Measurements from ENCODE around the gene PUS3.

PUS3 gene

DNA sequence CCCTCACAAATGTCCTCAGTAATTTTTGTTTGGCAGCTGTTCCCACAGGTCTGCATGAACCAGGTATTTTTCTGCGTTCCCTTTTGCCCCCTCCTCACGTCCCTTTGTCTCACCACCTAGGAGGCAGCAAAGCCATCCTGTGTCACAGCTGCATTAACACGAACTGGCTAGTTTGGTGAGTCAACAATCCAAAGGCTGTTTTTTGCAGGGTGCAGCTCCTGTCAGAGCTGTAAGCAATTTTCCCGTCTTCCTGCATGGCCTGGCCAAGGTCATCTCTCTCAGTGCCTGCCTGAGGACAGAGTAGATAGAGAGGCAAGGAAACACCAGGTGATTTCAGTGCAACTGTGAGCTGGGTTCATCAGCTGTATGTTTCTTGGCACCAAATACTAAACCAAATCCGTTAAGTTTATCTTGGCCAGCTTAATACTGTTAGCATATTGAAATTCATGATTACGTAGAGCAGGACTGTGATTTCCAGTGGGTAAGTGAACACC, 22.3 kb upstream of the PUS3 start:
- Histone ChIP-seq H3K4me3 (ENCODE audit: low read depth, low read length) (no peak overlapping the region), H3K27me3 (ENCODE audit: insufficient read depth, low read depth, severe bottlenecking) (no peaks in the 10 kb centered on the region), H3K27ac (no peak overlapping the region), H3K9me3 (ENCODE audit: severe bottlenecking) (no peaks in the 10 kb centered on the region), H3K36me3 (no peaks in the 10 kb centered on the region)
- TF ChIP-seq, protein P1, sequence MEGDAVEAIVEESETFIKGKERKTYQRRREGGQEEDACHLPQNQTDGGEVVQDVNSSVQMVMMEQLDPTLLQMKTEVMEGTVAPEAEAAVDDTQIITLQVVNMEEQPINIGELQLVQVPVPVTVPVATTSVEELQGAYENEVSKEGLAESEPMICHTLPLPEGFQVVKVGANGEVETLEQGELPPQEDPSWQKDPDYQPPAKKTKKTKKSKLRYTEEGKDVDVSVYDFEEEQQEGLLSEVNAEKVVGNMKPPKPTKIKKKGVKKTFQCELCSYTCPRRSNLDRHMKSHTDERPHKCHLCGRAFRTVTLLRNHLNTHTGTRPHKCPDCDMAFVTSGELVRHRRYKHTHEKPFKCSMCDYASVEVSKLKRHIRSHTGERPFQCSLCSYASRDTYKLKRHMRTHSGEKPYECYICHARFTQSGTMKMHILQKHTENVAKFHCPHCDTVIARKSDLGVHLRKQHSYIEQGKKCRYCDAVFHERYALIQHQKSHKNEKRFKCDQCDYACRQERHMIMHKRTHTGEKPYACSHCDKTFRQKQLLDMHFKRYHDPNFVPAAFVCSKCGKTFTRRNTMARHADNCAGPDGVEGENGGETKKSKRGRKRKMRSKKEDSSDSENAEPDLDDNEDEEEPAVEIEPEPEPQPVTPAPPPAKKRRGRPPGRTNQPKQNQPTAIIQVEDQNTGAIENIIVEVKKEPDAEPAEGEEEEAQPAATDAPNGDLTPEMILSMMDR (IDR thresholded peaks at IDR 0.05; ENCODE audit: low read depth, low read length): no peak
- no peak for DNase-seq

- Histone ChIP-seq H3K4me3 (ENCODE audit: low read depth, low read length) (no peak overlapping the region), H3K9me3 (ENCODE audit: severe bottlenecking) (no peaks in the 10 kb centered on the region), H3K27me3 (ENCODE audit: insufficient read depth, low read depth, severe bottlenecking) (no peaks in the 10 kb centered on the region), H3K36me3 (no peaks in the 10 kb centered on the region), H3K27ac (no peak overlapping the region)
- DNase-seq: no peak
- TF ChIP-seq, protein P1 (IDR thresholded peaks at IDR 0.05; ENCODE audit: low read depth, low read length): no peak
These were observed 21.5 kb upstream of the PUS3 start for GRCh38 chr11:125924384-125925007.

DNA sequence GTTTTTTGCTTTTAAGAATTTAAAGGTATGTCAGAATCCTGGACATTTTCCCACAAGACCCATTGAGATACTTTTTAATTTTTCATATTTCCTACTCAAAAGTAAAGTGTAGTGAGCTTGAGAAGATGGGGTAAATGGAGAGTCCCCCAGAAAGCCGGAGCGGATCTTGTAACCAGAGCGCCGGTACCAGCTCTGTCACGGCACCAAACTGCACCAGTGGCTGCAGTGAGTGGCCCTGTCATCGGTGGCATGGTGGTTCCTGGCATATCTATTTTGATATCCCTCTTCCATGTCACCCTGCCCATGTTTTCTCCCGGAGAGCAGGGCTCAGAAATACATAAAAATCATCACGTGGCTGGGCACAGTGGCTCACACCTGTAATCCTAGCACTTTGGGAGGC, 20.6 kb upstream of the PUS3 start:
- no peaks in the 10 kb centered on the region for H3K9me3 ChIP-seq (ENCODE audit: severe bottlenecking)
- no peaks in the 10 kb centered on the region for H3K36me3 ChIP-seq
- no peak for DNase-seq
- TF ChIP-seq, protein P1 (IDR thresholded peaks at IDR 0.05; ENCODE audit: low read depth, low read length): no peak
- no peaks in the 10 kb centered on the region for H3K27me3 ChIP-seq (ENCODE audit: insufficient read depth, low read depth, severe bottlenecking)
- no peak overlapping the region for H3K27ac ChIP-seq
- H3K4me3 ChIP-seq (ENCODE audit: low read depth, low read length): no peak overlapping the region

DNA sequence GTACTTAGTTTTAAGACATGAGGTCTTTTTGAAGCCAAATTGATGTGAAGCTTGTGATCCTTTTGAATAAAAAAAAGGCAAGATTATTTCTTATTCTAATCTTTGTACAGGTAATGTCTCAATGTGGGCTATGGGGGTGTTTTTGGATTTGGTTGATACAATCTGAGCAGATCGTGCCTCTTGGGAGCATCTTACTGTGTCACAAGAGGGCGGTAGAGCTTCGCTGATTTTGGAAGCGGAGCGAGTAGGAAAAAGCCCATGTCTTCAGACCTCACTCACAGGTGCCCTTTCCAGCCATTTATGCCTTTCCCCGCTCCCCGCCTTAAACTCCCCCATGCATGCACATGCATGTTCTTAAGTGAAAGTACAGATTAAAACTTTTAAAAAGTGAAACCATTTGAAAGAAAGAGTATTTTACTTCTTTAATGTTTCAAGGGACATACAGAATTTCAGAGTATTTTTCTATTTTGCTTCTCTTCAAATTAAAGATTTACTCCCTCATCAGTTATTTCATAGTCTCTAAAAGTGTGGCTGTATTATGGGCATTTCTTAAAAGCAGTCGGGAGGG, 20.1 kb upstream of the PUS3 start:
- Histone ChIP-seq H3K4me3 (ENCODE audit: low read depth, low read length) (no peak overlapping the region), H3K27ac (no peak overlapping the region), H3K9me3 (ENCODE audit: severe bottlenecking) (no peaks in the 10 kb centered on the region), H3K27me3 (ENCODE audit: insufficient read depth, low read depth, severe bottlenecking) (no peaks in the 10 kb centered on the region), H3K36me3 (no peaks in the 10 kb centered on the region)
- DNase-seq: peak; percentile 73
- TF ChIP-seq, protein P1 (IDR thresholded peaks at IDR 0.05; ENCODE audit: low read depth, low read length): peak; percentile 79

DNA sequence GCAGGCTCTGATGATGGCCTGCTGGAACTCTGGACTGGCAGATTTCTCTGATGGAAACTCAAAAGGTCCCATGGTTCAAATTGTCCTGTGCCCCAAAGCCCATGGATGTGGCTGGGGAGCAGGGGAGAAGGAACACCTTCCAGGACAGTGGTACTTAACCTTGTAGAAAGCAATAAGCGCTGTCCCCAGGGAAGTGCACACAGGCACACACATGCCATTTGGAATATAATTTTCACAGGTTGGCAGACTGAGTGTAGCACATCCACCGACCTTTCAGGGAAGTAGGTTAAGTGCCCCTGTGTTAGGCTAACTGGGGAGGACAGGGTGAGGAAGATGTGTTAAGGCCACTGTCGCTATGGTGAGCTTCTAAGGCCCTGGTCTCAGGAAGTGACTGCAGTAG, 19.1 kb upstream of the PUS3 start:
- no peak for DNase-seq
- no peaks in the 10 kb centered on the region for H3K27me3 ChIP-seq (ENCODE audit: insufficient read depth, low read depth, severe bottlenecking)
- TF ChIP-seq, protein P1 (IDR thresholded peaks at IDR 0.05; ENCODE audit: low read depth, low read length): no peak
- no peak overlapping the region for H3K27ac ChIP-seq
- no peak overlapping the region for H3K4me3 ChIP-seq (ENCODE audit: low read depth, low read length)
- no peaks in the 10 kb centered on the region for H3K9me3 ChIP-seq (ENCODE audit: severe bottlenecking)
- no peaks in the 10 kb centered on the region for H3K36me3 ChIP-seq

DNA sequence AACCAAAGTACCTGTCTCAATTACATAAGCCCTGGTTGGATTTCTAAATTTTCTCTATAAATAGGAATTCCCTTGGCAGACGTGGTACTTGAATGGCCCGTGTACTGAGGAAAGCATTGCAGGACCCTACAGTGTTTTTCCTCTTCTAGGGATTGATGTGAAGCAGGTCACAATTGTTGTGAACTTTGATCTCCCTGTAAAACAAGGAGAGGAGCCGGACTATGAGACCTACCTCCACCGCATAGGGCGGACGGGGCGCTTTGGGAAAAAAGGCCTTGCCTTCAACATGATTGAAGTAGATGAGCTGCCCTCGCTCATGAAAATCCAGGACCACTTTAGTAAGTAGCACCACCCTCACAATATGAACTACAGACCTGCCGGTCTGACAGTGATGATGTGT, 18.0 kb upstream of the PUS3 start:
- TF ChIP-seq, protein P1 (IDR thresholded peaks at IDR 0.05; ENCODE audit: low read depth, low read length): no peak

More for the DNA sequence above, 18.0 kb upstream of the PUS3 start:
- no peak for DNase-seq
- Histone ChIP-seq H3K9me3 (ENCODE audit: severe bottlenecking) (no peaks in the 10 kb centered on the region), H3K4me3 (ENCODE audit: low read depth, low read length) (no peak overlapping the region), H3K27ac (no peak overlapping the region), H3K27me3 (ENCODE audit: insufficient read depth, low read depth, severe bottlenecking) (no peaks in the 10 kb centered on the region), H3K36me3 (no peaks in the 10 kb centered on the region)
